VCaP (cell line): Measurements from ENCODE around the gene ARMS2.

Source experiments
- H3K27ac ChIP-seq: fragments of 450-650 bp; 2 replicates; pipeline ENCODE4 v1.5.1; 2017
- TF ChIP-seq, protein P1 (sequence below): fragments of 450-650 bp; conservative IDR thresholded peaks from 2 replicates; pipeline ENCODE4 v1.5.1; 2017; ENCODE audit warnings: mild to moderate bottlenecking, moderate library complexity

Gene ARMS2

DNA sequence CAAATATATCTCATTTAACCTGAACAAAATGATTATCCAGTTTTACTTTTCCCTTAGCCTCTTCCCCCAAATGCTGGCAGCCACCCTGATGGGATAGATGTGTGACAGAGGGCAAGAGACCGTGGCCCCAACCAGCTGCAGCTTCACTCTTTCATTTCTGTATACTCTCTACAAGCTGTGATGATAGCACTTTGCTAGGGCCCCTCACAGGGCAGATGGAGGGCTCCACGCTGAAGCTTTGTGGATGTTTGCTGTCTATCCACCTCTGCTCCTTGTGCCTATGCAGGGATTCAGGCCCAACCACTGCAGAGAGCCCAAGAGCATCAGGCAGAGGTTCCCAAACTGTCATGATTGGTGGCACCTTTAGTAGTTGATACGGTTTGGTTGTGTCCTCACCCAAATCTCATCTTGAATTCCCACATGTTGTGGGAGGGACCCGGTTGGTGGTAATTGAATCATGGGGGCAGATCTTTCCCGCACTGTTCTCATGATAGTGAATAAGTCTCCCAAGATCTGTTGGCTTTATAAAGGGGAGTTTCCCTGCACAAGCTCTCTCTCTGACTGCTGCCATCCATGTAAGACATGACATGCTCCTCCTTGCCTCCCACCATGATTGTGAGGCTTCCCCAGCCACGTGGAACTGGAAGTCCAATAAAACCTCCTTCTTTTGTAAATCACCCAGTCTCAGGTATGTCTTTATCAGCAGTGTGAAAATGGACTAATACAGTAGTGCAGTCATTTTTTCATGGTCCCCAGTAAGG is 27.0 kb downstream of the ARMS2 start:
- no peak overlapping the region for H3K27ac ChIP-seq
- TF ChIP-seq, protein P1, sequence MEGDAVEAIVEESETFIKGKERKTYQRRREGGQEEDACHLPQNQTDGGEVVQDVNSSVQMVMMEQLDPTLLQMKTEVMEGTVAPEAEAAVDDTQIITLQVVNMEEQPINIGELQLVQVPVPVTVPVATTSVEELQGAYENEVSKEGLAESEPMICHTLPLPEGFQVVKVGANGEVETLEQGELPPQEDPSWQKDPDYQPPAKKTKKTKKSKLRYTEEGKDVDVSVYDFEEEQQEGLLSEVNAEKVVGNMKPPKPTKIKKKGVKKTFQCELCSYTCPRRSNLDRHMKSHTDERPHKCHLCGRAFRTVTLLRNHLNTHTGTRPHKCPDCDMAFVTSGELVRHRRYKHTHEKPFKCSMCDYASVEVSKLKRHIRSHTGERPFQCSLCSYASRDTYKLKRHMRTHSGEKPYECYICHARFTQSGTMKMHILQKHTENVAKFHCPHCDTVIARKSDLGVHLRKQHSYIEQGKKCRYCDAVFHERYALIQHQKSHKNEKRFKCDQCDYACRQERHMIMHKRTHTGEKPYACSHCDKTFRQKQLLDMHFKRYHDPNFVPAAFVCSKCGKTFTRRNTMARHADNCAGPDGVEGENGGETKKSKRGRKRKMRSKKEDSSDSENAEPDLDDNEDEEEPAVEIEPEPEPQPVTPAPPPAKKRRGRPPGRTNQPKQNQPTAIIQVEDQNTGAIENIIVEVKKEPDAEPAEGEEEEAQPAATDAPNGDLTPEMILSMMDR: no peak

GRCh38 chr10:122484276-122485060 is 30.0 kb downstream of the ARMS2 start:
- TF ChIP-seq, protein P1: no peak
- no peak overlapping the region for H3K27ac ChIP-seq

GRCh38 chr10:122485670-122486069 is 31.2 kb downstream of the ARMS2 start:
- H3K27ac ChIP-seq: no peak overlapping the region
- TF ChIP-seq, protein P1: no peak

- TF ChIP-seq, protein P1: no peak
- no peak overlapping the region for H3K27ac ChIP-seq
Measured at GRCh38 chr10:122486406-122487080, 32.1 kb downstream of the ARMS2 start.

DNA sequence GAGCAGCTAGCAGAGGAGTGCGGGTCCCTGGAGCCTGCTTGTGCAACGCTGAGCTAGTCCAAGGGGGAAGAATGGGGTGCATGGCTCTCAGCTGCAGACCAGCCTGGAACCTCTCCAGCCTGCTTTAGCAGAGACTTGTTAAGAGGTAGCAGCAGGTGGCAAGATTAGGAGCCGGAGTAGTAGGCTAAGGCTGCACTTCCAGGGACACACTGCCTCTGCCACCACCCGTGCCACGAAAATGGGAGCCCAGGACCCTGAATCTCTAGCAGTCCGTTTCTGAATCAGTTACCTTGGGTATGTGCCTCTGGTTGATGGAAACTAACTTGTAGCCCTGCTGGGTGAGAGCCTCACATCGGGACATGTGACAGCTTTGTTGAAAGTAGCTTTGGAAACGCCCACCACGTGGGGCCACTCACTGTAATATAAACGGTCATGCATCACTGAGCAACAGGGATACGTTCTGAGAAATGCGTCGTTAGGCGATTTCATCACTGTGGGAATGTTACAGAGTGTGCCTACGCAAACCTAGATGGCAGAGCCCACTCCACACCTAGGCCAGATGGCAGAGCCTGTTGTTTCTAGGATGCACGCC is 32.8 kb downstream of the ARMS2 start:
- TF ChIP-seq, protein P1: no peak

DNA sequence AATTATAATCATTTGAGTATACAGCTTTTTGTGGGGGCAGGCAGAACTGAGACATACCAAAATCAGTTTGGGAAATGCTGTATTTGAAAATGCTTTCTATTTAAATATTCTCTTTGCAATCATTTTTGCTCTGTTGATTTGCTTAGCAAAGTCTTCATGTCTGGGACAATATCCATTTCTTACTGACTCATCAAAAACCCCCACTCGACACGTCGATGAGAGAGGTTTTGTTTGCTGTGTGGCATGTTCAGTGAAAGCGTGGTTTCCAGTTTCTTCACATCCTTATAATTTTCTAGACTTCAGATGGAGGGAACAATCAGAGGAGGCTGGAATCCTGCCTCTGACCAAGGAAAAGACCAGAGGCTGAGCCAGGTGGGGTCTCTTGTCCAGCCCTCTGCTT is 35.8 kb downstream of the ARMS2 start:
- TF ChIP-seq, protein P1: no peak
- H3K27ac ChIP-seq: no peak overlapping the region

More for the DNA sequence above, 32.8 kb downstream of the ARMS2 start:
- no peak overlapping the region for H3K27ac ChIP-seq
